ENCODE measurements around the gene NOCT.

DNA sequence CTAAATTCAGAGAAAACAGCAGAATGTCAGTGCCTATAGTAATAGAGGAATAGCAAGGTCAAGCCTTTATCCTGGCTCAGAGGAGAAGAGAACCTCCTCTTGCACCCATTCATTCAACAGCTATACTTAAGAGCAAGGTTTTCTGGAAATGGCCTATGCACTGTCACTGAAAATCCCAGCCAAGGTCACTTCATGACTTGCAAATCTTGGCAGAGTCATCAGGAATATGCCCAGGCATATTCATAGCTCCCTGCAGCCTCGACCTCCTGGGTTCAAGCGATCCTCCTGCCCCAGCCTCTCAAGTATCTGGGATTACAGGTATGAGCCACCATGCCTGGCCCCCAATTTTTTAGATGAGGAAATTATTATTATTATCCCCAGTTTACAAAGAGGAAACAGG lies 35.8 kb upstream of the NOCT start:
- TF ChIP-seq, protein P1, sequence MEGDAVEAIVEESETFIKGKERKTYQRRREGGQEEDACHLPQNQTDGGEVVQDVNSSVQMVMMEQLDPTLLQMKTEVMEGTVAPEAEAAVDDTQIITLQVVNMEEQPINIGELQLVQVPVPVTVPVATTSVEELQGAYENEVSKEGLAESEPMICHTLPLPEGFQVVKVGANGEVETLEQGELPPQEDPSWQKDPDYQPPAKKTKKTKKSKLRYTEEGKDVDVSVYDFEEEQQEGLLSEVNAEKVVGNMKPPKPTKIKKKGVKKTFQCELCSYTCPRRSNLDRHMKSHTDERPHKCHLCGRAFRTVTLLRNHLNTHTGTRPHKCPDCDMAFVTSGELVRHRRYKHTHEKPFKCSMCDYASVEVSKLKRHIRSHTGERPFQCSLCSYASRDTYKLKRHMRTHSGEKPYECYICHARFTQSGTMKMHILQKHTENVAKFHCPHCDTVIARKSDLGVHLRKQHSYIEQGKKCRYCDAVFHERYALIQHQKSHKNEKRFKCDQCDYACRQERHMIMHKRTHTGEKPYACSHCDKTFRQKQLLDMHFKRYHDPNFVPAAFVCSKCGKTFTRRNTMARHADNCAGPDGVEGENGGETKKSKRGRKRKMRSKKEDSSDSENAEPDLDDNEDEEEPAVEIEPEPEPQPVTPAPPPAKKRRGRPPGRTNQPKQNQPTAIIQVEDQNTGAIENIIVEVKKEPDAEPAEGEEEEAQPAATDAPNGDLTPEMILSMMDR (IDR thresholded peaks at IDR 0.05 in 4 of 5, conservative IDR thresholded peaks at IDR 0.05 in 1 of 5) = no peak
- TF ChIP-seq POLR2A (IDR thresholded peaks at IDR 0.05) = no peak
